ENCODE data around the gene RASSF1.

RASSF1 gene

DNA sequence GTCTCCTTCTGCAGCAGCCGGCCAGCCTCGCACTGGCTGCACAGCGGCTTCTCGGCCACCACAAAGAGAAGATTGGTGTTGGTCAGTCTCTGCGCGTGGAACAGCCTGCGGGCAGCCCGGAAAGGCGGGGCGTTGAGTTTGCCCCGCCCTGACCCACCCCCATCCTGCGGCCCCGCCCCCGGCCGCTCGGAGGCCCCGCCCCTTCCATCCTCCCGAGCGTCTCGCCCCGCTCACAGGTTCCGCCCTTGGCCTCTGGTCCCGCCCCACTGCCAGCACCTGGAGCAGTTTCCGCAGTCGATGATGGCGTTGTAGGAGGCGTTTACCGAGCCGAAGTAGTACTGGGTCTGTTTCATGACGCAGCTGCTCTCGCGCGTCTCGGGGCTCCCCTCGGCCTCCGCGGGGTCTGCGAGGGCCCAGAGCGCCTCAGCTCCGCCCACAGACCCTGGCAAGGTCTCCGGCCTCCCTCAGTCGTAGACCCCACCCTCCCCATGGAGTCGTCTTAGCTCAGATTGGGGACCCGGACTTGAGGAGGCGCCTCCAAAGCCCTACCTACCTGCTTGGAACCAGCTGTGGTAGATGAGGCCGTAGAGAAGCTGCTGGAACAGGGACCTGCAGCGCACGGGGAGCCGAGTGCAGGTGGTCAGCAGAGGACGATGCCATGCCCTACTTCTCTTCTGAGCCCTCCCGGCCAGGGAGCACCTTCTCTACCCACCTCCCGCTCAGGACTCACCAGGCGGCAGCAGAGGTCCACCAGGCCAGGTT is 24.6 kb upstream of the RASSF1 start:
- no peak for DNase-seq

DNA sequence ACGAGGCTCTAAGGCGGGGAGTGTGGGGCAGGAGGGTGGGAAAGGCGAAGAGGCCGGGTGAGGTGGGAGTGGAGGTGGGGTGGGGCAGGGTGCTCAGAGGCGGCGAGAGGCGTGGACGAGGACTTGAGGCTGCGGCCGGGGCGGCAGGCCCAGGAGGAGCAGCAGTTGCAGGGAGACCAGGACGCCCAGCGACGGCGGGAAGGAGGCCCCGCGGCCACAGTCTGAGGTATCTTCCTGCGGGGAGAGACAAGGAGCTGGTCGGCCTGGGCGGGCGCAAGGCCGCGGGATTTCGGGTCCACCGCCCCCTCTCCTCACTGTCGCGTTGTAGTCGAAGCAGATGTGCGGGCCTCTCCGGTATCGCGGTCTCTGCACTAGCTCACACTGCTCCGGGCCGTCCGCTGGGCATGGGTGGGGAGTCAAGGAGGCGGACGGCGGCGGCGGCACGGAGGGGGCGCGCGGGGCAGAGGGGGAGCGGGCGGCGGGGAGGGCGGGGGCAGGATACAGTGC is 24.0 kb upstream of the RASSF1 start:
- no peak for DNase-seq

DNA sequence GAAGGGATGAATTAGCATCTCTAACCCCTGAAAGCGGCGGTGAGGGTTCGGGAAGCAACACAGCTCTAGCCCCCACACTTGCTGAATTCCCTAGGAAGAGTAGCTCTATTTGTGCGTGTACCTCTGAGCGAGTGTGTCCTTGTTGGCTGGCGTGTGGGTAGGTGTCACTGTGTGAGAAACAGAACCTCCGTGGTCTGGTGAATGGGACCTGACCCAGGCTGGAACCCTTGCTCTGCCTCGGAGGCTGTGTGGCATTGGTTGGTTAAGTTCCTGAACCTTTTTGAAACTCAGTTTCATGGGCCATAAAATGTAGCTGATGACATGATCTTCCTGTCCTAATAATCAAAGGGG is 19.1 kb upstream of the RASSF1 start:
- no peak for DNase-seq

DNA sequence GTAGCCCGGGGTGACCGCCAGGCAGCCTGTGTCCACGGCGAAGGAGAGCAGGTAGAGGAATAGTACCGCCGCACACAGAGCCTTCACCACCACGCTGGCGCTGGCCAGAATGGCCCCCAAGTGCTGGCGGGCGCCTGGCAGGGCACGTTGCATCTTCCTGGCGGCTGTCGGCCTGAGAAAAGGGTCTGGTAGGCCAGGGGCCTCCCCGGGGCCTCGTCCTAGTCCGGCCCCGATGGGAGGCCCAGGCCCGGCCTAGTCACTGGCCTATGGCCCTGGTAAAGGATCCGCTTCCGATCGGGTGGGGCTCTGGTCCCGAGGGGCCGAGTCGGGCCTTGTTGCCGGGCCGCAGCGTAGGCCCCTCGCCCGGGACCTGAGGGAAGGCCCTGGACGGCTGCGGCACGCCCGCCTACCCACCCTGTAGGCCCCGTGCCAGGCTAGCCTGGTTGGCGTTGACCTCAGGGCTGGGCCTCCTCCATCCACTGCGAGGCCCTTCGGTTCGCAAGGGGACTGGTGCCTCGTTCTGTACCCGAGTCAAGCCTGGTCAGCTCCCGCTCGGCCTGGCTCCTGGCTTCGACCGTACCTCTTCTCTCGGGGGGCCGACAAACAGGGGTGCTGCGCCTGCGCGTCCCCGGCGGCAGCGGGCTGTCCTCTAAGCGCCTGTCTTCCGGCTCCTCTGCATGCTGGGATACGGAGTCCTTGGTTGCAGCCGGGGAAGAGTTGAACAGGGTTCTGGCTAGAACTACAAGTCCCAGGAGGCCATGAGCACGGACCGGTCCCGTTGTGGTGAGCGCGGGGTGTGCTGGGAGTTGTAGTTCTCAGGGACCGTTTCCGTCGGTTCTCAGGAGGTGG is 18.5 kb upstream of the RASSF1 start, which contains the start of gene TMEM115:
Gene TMEM115, minus strand, starts transcription at position 611 of the 849 bp plus-strand sequence. Its CDS starts 458 bp downstream, at position 153.
- DNase-seq, result peak; percentile 94 to 99

DNA sequence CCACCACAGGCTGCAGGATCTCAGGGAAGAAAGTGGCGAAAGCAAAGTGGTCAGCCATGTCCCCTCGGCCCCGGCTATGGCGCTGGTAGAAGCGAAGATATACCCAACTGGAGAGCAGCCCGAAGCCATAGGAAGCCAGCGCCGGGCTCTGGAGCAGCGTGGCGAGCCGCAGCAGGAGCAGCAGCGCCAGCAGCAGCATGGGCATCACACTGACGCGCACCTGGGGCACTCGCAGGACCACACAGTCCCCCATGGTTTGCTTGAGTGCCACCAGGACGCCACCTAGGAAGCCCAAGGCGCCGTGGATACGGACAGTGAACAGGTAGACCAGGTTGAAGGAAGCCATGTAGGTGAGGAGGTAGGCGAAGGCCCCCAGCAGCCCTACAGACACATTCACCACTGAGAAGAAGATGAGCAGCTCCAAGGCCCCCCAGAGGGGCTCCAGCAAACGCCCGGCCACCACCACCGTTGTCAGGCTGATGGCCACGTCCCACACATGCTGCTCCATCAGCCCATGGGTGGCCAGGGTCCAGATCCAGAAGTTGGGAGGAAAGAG is 17.8 kb upstream of the RASSF1 start:
- DNase-seq, result no peak

DNA sequence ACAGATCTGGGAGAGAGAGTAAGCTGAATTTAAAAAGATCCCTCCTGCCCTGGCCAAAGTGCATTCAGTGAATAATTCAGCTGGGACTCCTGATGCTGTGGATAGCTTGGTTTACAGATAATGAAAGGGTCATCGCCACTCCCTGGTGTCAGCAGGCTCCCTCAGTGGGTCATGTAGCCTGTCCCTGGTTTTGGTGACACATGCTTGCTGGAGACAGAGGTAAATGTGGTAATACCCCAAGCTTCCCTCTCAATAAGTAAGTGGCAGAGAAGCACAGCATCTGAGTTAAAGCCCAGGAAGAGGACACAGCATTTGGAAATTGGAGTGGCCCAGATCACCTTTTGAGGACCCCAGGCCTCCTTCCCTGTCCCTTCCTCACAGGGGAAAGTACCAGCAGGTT is 16.8 kb upstream of the RASSF1 start:
- no peak for DNase-seq

DNA sequence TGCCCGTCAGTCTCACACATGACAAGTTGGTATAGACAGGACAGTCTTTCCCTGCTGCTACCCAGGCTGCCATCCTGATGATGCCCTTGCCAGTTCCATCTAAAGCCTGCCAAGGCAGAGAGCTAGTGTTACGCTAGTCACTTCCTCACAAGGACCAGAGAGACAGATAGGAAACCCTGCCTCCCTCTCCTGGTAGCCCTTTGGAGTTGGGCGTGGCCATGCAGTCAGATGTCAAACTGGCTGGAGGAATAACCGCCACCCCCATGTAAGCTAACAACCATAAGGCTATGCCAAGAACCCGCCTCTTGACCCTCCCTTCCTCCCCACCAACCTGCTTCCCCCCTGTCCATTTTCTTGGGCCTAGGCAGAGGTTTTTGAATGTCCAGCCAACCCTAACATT is 15.9 kb upstream of the RASSF1 start:
- no peak for DNase-seq

DNA sequence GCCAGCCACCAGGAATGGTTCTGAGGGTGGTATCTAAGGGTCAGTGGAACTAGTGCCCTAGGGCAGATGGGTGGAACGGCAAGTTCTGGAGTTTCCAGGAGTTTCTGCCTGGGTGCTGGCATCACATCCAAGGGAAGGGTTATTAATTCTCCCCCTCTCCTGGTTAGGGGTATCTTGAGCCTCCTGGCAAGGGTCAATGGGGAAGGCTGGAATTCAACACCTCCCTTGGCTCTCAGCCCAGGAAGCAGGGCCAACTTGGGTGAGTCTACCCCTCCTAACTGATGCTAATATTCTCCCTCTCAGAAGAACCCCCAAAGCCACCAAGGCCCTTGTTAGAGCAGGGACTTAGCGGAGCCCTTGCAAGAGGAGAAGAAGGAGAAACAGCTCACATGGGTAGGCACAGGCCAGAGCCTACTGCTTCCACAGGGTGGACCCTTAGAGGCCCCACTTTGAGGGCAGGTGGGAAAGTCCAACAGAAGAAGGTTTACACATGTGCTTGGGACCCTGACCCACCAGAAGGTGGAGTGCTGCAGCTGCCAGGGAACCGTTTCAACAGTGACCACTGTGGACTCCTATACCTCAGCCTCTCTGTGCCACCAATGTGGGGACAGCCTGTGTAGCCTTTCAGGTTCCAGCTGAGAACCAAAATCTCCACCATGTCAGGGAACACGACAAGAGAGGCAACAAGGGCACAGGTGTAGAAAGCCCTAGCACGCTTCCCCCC is 15.4 kb upstream of the RASSF1 start:
- no peak for DNase-seq

DNA sequence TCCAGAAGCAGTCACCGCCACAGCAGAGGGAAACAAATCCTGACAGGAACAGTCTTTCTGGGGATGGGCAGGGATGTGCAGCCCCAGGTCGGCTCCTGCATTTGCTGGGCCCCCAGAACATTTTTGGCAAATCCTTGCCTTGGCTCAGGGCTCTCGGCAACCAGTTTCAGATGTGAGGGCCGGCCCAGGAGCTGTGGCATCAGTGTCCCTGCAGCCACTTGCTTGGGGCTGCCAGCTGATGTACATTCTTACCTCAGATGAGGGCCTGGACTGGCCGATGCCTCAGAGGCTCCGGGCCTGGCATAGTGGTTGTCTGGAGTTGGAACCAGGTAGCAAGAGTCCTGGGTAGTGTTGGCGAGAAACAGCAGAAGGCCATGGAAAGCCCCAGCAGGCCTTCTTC is 14.2 kb upstream of the RASSF1 start:
- DNase-seq, result no peak

DNA sequence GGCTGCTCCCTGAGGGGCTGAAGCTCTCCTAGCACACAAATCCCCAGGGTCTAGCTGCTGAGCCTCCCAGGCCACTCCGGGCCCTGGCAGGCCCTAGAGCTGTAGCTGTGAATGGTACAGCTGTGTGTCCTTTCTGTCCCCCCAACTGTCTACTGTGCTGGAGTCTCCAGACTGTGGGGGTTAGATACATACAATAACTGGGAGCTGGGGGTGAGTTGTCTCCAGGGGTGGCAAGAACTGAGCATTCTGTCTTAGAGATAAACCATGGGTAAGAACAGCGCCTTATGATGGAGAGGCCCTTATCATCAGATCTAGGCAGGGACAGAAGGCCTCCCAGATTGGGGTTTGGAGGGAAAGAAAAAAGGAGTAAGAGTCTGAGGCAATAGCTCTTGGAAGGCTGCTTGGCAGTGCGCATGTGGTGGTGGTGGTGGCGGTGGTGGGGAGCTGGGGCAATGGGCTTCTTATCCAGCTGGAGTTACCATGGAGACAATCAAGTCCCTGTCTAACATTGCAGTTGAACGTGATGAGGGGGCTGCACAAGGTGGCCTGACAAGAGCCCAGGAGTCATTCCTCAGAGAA is 13.6 kb upstream of the RASSF1 start:
- no peak for DNase-seq

DNA sequence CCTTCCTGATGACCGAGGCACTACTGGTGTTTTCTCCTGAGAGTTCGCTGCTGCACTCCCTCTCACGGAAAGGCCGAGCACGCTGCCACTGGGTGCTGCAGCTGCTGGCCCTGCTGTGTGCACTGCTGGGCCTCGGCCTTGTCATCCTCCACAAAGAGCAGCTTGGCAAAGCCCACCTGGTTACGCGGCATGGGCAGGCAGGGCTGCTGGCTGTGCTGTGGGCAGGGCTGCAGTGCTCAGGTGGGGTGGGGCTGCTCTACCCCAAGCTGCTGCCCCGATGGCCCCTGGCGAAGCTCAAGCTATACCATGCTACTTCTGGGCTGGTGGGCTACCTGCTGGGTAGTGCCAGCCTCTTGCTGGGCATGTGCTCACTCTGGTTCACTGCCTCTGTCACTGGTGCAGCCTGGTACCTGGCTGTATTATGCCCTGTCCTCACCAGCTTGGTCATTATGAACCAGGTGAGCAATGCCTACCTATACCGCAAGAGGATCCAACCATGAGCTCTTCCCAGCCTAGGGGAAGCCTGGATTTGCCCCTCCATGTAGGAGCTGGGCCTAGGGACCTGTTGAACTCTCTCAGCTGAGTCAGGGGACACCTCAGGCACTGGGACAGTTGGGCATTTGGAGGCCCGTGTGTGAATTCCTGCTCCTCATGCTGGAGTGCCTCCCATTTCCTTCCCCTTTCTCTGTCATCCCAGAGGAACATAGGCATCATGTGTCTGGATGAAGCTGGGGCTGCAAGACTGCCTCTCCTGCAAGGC is 12.8 kb upstream of the RASSF1 start:
- no peak for DNase-seq

DNA sequence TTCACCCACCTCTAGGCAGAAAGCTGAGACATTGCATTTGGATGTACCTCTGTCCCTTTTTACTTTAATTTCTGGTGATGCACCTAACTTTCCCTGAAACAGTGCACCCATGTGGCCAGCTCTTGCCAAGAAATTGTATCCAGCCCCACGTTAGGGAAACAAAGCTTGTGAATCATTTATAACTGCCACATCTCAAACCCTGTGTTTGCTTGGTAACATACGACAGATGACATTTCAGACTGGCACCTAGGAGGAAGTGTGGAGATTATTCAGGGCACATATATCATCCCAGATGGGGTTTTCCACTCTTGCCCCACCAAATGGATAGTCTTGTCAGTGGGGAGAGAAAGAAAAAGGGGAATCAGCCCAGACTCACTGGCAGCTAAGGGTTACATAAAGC is 12.1 kb upstream of the RASSF1 start:
- no peak for DNase-seq

DNA sequence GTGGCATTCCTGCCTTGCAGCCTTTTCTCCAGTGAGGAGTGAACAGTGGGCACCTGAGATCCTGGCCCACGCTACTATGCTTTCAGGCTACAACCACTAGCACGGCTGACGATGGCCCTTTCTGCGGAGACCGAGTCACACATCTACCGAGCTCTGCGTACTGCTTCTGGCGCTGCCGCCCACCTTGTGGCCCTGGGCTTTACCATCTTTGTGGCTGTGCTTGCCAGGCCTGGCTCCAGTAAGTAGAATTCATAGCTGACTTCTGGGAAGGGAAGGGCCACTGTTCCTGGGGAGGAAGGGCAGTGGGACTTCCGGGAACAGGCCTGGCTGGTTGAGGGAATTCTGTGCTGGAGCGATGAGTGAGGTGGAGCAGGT is 10.7 kb upstream of the RASSF1 start:
- DNase-seq, result no peak

DNA sequence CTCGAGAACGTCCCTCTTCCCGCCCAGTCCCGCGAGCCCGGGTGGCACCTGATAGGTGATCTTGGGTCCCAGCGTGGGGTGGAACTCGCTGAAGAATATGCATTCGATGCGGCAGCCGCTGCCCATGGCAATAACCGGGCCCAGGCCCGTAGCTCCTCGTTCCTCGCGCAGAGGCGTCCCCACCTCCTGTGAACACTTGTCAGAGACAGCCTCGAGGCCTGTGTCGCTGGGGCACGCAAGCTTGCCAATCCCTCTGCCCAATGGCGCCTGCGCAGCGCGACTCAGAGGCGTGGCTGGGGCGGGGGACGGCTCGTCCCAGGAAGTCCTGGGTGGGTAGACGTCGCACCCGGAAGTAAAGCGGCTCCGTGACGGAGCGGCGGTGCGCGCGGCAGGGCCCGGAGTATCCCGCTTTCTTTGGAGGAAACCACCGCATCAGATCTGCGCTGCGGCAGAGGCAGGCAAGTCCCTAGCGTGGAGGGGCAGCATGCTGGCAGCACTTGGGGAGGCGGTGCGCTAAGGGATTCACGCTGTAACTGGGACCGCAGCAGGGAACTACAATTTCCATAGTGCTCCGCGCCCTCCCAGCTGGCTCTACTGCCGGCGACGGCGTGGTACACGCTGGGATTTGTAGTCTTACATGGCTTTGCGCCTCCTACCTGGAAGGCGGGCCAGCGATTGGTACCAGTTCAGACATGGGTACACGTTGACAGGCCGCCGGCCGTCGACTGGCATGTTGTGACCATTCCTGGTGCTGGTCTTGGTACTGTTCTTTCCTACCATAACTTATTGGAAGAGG is 10.1 kb upstream of the RASSF1 start, which contains the start of the genes CYB561D2 and NPRL2:
Gene CYB561D2, plus strand, starts transcription at position 336 of the 796 bp plus-strand sequence. CDS start 572 bp downstream, outside the sequence.
Gene NPRL2, minus strand, starts transcription at position 249 of the 796 bp plus-strand sequence. Its CDS starts 123 bp downstream, at position 126.
- DNase-seq, result peak; percentile 92 to 94

DNA sequence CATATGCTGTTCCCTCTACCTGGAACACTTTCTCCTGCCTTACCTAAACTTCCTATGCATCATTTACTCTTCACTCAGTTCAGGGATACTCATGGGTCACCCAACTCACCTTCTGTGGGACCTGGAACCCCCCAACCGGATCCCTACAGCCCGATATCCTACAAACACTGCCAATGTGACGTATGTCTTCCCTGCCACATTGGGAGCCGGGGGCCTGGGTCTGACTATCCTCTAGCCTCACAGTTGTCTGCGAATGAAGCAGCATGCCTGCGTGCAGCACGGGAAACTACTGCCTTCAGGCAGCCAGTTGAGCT is 9.5 kb upstream of the RASSF1 start:
- DNase-seq, result no peak

DNA sequence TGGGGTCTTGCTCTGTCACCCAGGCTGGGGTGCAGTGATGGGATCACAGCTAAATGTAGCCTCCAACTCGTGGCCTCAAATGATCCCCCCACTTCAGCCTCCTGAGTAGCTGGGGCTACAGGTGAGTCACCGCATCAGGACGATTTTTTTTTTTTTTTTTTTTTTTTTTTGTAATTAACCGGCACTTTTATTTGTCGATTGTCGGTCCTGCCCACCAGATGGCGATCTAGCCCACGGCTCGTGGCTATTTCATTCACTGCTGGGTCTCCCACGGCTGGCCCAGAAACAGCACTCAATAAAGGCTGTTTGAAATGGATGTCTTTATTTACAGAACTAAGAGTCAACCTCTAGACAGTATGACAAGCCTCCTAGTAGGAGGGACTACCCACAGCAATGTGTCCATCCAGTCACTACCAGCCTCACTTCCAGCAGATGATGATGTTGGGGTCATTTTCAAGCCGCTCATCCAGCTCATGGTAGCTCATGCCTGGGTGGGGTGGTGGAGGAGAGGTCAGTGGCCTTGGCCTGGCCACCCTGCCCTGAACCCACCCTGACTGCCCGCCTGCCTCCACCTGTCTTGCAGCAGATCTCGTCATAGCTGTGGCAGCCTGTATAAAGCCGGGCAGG is 6.7 kb upstream of the RASSF1 start:
- DNase-seq, result peak; percentile 15 to 77

DNA sequence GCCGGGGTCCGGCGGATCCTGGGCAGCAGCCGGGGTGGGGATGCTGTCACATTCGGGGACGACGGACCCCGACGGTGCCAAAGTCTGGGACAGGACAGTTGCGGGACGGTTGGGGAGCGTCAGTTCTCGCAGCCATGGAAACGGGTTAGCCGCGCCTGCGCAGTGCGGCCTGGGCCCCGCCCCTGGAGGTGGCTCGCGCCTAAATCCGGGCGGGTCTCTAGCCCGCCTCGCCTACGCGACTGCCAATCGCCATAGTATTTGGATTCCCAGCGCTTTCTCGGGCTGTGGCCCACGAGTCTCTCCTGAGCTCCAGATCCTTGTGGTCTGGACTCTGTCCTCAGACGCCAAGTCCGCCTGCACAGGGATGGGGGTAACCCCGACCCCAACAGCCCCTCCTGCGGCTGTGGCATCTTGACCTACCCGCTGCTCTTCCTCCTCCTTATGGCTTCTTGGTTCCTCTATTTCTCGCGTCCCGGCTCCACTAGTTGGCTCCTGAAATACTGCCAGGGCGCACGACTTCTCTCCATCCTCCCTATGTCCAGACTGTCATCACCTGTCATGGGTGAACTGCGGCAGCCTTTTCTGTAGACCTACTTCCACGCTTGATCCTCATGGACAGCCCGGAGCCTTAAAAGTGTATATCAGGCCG is 5.1 kb upstream of the RASSF1 start, which contains the start of gene ZMYND10:
Gene ZMYND10, minus strand, starts transcription at position 147 of the 649 bp plus-strand sequence. CDS start 153 bp downstream, outside the sequence.
- no peak for DNase-seq

DNA sequence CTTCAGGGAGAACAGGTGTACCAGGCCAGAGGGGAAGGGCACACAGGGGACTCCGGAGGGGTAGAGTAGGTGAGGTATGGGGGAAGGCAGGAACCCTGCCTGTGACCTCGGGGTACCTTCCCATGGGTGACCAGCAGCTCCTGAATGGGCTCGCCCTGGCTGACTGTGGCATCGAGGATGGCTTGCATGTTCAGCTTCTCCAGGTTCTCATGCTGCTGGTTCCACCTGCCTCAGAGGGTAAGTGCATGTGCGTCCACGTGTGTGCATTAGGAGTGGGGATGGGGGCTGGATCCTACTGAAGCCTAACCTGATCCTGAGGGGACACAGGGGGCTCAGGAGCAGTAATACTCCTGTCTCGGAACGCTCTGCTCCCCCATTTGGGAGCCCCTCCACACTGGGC is 4.4 kb upstream of the RASSF1 start:
- DNase-seq, result no peak

DNA sequence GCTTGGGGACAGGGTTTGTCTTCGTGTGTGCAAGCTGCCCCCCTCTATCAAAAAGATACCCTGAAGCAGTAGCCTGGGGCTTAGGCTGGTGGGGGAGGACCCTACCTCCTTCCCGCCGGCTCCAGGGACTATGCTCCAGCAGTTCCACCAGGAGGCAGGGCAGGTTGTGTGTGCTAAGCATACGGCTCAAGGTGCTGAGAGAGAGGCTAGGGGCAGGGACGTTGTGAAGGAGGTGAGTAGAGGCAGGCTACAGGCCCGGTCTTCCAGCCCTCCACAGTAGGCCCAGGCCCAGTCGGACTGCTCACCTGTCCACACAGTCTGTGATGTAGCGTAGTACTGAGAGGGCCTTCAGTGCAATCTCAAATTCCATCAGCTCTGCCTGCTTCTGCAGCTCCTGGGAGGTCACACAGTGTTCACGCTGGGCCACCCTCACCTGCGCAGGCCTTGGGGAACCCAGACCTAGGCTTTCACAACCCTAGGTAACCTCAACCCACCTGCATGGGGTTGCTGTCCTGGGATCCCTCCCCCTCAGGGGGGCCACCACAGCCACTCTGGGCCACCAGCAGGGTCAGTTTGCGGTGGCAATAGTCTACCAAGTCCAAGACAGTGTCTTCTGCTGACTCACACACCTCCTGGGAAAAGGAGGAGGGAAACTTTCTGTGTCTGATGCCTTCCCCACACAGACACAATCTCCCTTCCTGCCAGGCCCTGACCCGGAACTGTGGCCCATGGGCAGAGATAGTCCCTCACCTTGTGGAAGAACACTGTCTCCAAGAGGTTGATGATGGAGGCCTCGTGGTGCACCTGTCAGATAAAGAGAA is 2.4 kb upstream of the RASSF1 start:
- DNase-seq, result no peak
